NB4 (cell line): ENCODE measurements around the gene TNFSF15.

Experiments
- DNase-seq: peaks from one replicate; pipeline ENCODE4 v3.0.0; 2010; ENCODE audit warnings: low read depth
- H3K4me3 ChIP-seq: one replicate; pipeline ENCODE4 v1.5.1; 2011; ENCODE audit warnings: mild to moderate bottlenecking, low read depth, low read length, moderate library complexity
- CTCF ChIP-seq: IDR thresholded peaks from one replicate; pipeline ENCODE4 v1.5.1; 2012; ENCODE audit warnings: low read depth, low read length
- MYC ChIP-seq: IDR thresholded peaks from 2 replicates; pipeline ENCODE4 v1.6.1; 2011; ENCODE audit warnings: low read depth, low read length
- POLR2A ChIP-seq: IDR thresholded peaks from 2 replicates; pipeline ENCODE4 v1.6.1; 2011; ENCODE audit warnings: mild to moderate bottlenecking; ENCODE audit not compliant: insufficient read length; ENCODE audit errors: extremely low read depth
- TF ChIP-seq, protein P1 (sequence below): IDR thresholded peaks from 2 replicates; pipeline ENCODE4 v1.6.1; 2011; ENCODE audit warnings: low read depth, low read length

TNFSF15 gene

GRCh38 chr9:114805670-114806525 is at the start of gene TNFSF15:
Gene TNFSF15 (minus strand): TSS chr9:114806039. CDS start chr9:114806012, 27 bp downstream.
- H3K4me3 ChIP-seq = no peak within 1 kb of the TSS
- DNase-seq = peak; percentile 15
- TF ChIP-seq MYC = no peak
- no peak for TF ChIP-seq POLR2A
- TF ChIP-seq, protein P1, sequence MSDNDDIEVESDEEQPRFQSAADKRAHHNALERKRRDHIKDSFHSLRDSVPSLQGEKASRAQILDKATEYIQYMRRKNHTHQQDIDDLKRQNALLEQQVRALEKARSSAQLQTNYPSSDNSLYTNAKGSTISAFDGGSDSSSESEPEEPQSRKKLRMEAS = no peak
- TF ChIP-seq CTCF = no peak

DNA sequence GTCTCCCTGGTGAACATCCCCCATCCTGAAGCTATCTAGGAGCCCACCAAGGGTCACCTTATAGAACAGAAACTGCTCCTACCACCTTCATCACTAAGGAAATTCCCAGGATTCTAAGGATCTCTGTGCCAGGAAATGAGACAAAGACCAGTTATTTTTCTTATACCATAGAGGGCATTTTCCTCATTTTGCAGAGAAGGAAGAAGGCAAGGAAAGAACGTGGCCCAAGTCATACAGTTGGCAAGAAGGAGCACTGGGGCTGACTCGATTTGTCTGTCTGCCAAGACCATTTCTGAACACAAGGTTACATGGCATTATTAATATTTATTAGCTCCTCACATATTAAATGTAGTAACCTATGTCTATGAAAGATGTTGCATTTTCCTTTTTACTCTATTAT is 49.6 kb upstream of the TNFSF15 start:
- no peak for TF ChIP-seq MYC
- no peak for TF ChIP-seq POLR2A
- TF ChIP-seq, protein P1 = no peak
- TF ChIP-seq CTCF = no peak
- DNase-seq = no peak
- H3K4me3 ChIP-seq = no peak overlapping the region

DNA sequence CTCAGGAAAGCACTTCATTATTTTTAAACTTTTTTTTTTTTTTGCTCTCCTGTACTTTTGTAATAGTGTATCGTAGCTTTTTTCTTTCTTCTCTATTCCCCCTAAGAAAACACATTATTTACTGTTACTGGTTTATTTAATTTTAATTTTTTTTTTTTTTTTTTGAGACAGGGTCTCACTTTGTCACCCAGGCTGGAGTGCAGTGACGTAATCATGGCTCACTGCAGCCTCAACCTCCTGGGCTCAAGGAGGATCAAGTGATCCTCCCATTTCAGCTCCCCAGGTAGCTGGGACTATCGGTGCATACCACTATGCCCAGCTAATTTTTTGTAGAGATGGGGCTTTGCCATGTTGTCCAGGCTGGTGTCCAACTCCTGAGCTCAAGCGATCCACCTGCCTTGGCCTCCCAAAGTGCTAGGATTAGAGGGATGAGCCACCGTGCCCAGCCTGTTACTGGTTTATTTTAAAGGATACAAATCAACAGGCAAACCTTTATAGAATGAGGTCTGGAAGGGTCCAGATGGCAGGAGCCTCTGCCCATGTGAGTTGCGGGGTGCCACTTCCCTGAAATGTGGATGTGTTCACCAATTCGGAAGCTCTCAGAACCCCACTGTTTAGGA is 49.0 kb upstream of the TNFSF15 start:
- no peak overlapping the region for H3K4me3 ChIP-seq
- DNase-seq = no peak
- TF ChIP-seq, protein P1 = no peak
- TF ChIP-seq POLR2A (no peak), MYC (no peak), CTCF (no peak)

DNA sequence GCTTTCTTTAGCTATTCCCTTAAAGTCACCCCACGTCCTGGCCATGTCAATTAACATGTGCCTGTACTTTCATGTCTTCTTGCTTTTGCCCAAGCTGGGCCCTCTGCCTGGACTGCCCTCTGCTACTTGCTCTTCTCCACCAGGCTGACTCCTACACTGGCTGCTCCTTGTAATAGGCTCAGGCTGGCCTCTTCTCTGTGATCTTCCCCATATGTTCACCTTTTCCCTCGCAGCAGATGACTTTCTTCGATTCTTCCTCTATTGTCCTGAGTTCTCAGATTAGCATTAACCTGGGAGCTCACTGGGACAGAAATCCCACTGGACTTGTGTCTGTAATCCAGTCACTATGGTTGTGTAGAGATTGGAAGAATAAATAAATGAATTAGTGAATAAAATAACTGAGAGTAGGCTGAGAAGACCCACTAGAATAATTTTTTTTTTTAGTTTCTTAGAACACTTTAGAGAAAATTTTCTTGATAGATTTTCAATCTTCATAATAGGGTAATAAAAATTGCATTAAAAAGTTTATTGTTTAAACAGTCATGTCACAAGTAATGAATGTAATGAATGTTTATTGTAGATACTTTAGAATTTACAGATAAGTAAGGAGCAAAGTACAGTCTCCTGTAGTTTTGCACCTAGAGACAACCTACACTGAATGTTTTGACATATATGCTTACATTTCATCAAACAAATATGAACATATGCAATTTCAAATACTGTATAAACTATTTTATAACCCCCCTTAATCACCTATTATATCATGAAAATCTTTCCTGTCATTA is 47.4 kb upstream of the TNFSF15 start:
- peak; percentile 7 for DNase-seq
- TF ChIP-seq, protein P1 = no peak
- TF ChIP-seq MYC = no peak
- TF ChIP-seq CTCF = no peak
- no peak for TF ChIP-seq POLR2A

GRCh38 chr9:114852050-114852594 is 46.3 kb upstream of the TNFSF15 start:
- H3K4me3 ChIP-seq = no peak overlapping the region
- peak; percentile 80 for DNase-seq
- no peak for TF ChIP-seq POLR2A
- TF ChIP-seq, protein P1 = no peak
- no peak for TF ChIP-seq CTCF
- no peak for TF ChIP-seq MYC

More for the DNA sequence above, 47.4 kb upstream of the TNFSF15 start:
- H3K4me3 ChIP-seq = no peak overlapping the region
